ENCODE data around the gene PFKFB2. TPM values are rescaled to one million over a fixed set of nuclear protein-coding genes. Genes with fewer than 3 reads are reported as not detected.

Gene PFKFB2
- total RNA-seq, 2 experiments from 2014 or later, result 1.5 to 1.7 TPM

- POLR2A ChIA-PET, result interaction anchor here (1.2 to 1.5 kb wide), 2 partner anchors 53 to 239 kb away, joined by 3 to 7 read pairs; no protein-coding TSS in a partner anchor
- peaks cover 13% of the 10 kb centered on the region for H3K27me3 Mint-ChIP-seq
- H3K4me3 Mint-ChIP-seq, result no peak overlapping the region
- CTCF ChIA-PET, result interaction anchor here (0.7 to 1.1 kb wide), 3 partner anchors 14 to 307 kb away, joined by 3 to 4 read pairs (median 3); no protein-coding TSS in a partner anchor
- peaks cover 26% of the 10 kb centered on the region for H3K4me1 Mint-ChIP-seq
- peak overlapping the region; percentile 78 for H3K27ac Mint-ChIP-seq
- peak; percentile 31 for DNase-seq
- H3K9me3 Mint-ChIP-seq, result peaks cover 9% of the 10 kb centered on the region
- H3K36me3 Mint-ChIP-seq (ENCODE audit: low read depth), result peaks cover 16% of the 10 kb centered on the region
These were observed 44.8 kb downstream of the PFKFB2 start for GRCh38 chr1:207097871-207098324.

DNA sequence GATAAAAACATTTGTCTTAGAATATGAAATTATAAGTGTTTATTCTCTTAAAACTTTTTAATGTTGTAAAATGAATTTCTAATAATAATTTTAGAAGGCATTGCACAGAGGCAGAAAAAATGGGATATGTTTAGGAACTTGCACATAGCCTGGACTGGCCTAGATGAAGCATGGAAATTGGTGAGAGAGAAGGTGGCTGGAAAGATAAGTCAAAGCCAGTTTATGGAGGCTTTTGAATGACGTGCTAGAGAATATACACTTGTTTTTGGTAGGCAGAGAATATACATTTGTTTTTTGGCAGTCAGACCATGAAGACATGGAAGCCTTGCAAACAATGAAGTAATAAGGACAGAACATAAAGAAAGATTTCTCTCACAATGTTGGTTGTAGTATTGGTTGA, 48.6 kb downstream of the PFKFB2 start:
- Mint-ChIP-seq H3K9me3 (peaks cover 9% of the 10 kb centered on the region), H3K4me1 (peaks cover 15% of the 10 kb centered on the region), H3K4me3 (no peak overlapping the region), H3K27ac (no peak overlapping the region), H3K36me3 (ENCODE audit: low read depth) (peaks cover 13% of the 10 kb centered on the region), H3K27me3 (peaks cover 33% of the 10 kb centered on the region)
- DNase-seq, result no peak
- ChIA-PET CTCF (no interaction called here), POLR2A (no interaction called here)

DNA sequence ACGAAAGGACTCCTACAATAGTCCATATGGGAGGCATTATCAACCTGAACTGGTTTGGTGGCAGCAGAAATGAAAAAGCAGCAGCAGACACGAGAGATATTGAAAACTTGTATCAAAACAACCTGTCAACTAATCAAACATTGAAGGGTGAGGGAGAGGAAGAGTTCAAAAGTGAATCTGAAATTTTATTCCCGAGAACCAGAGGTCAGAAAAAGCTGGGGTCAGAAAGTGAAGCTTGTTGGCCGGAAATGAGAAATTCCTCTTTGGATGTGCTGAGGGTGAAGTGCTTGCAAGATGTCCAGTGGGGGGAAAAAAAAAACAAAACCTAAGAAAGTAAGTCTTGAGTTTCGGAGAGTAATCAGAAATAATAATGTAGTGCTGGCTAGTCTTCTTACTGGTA, 49.1 kb downstream of the PFKFB2 start:
- ChIA-PET CTCF (no interaction called here), POLR2A (no interaction called here)
- peaks cover 14% of the 10 kb centered on the region for H3K4me1 Mint-ChIP-seq
- peaks cover 33% of the 10 kb centered on the region for H3K27me3 Mint-ChIP-seq
- no peak overlapping the region for H3K27ac Mint-ChIP-seq
- H3K4me3 Mint-ChIP-seq, result no peak overlapping the region
- no peak for DNase-seq
- peaks cover 9% of the 10 kb centered on the region for H3K9me3 Mint-ChIP-seq
- H3K36me3 Mint-ChIP-seq (ENCODE audit: low read depth), result peaks cover 13% of the 10 kb centered on the region

DNA sequence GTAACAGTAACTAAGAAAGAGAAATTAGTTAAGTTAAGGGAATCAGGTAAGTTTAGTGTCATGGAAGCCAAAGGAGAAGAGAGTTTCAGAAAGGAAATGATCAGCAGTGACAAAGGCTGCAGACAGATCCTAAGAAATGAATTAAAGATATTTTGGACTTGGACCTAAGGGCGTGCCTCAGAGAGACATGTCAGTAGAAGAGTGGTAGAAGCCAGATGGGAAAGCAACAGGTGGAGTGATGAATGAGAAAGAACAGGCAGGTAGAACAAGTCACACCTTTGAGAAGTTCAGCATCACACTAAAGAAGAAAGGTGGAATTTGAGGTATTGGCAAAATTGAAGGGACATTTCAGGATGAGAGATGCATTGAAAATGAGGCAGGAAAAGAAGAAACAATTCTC, 49.6 kb downstream of the PFKFB2 start:
- ChIA-PET POLR2A (no interaction called here), CTCF (no interaction called here)
- no peak overlapping the region for H3K27ac Mint-ChIP-seq
- no peak overlapping the region for H3K4me3 Mint-ChIP-seq
- peaks cover 11% of the 10 kb centered on the region for H3K36me3 Mint-ChIP-seq (ENCODE audit: low read depth)
- peaks cover 9% of the 10 kb centered on the region for H3K9me3 Mint-ChIP-seq
- DNase-seq, result no peak
- peaks cover 35% of the 10 kb centered on the region for H3K27me3 Mint-ChIP-seq
- H3K4me1 Mint-ChIP-seq, result peaks cover 10% of the 10 kb centered on the region

DNA sequence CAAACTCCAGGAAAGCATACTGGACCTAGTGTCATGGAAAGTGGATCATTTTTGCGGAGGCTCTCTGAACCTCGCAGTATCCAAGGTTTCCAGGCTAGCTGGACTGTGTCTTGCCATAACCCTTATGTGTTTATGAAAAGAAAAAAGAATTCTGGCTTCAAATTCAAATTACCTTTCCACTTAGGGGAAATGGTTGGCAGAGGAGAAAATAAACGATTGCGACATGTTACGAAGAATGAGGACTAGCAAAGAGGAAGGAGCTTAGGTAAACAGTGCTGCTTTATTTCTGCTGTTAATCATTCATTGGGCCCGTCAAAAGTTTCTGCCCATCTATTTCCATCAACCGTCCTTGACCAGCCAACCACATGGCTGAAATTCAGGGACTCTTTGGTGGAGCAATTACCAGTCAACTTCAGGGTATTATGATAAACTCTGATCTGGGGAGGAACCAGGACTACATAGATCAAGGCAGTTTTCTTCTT, 50.9 kb downstream of the PFKFB2 start, which contains the start of gene C4BPA:
TSS of gene C4BPA (plus strand) at position 342 of the 482 bp plus-strand sequence. CDS start 8,793 bp downstream, outside the sequence.
- H3K36me3 Mint-ChIP-seq (ENCODE audit: low read depth), result peaks cover 5% of the 10 kb centered on the region
- DNase-seq, result no peak
- H3K4me1 Mint-ChIP-seq, result peaks cover 3% of the 10 kb centered on the region
- peaks cover 7% of the 10 kb centered on the region for H3K9me3 Mint-ChIP-seq
- CTCF ChIA-PET, result interaction anchor here (1.2 kb wide), 1 partner anchor 20 kb away, joined by 4 read pairs; no protein-coding TSS in a partner anchor
- H3K4me3 Mint-ChIP-seq, result no peak within 1 kb of the TSS
- H3K27ac Mint-ChIP-seq, result no peak within 1 kb of the TSS
- POLR2A ChIA-PET, result no interaction called here
- peaks cover 39% of the 10 kb centered on the region for H3K27me3 Mint-ChIP-seq

DNA sequence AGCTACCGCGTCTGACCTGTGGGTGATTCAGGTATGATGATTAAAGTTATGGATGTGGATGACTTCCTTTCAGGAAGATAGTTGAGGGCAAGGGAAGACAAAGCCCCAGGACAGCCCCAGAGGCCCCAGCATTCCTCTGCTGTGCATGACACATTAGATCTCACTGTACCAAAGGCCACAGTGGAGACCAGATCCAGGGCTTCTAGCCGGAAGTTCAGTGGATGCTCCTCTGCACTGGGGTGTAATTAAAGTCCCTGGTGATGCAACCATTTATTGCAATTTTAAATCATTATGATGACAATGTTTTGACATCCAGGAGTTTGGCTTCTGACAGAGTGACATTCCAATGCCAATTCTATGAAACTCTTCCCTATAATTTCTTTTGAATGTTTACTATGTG, 55.9 kb downstream of the PFKFB2 start:
- no peak for DNase-seq
- CTCF ChIA-PET, result no interaction called here
- H3K27ac Mint-ChIP-seq, result no peak overlapping the region
- H3K4me3 Mint-ChIP-seq, result no peak overlapping the region
- H3K4me1 Mint-ChIP-seq, result no peaks in the 10 kb centered on the region
- H3K36me3 Mint-ChIP-seq (ENCODE audit: low read depth), result no peaks in the 10 kb centered on the region
- POLR2A ChIA-PET, result no interaction called here
- H3K9me3 Mint-ChIP-seq, result no peaks in the 10 kb centered on the region
- peaks cover 45% of the 10 kb centered on the region for H3K27me3 Mint-ChIP-seq

- H3K27ac Mint-ChIP-seq, result no peak overlapping the region
- no peaks in the 10 kb centered on the region for H3K9me3 Mint-ChIP-seq
- no peak for DNase-seq
- peaks cover 35% of the 10 kb centered on the region for H3K27me3 Mint-ChIP-seq
- ChIA-PET POLR2A (no interaction called here), CTCF (no interaction called here)
- H3K4me3 Mint-ChIP-seq, result no peak overlapping the region
- no peaks in the 10 kb centered on the region for H3K36me3 Mint-ChIP-seq (ENCODE audit: low read depth)
- no peaks in the 10 kb centered on the region for H3K4me1 Mint-ChIP-seq
These were observed 59.7 kb downstream of the PFKFB2 start for GRCh38 chr1:207112616-207113296.

DNA sequence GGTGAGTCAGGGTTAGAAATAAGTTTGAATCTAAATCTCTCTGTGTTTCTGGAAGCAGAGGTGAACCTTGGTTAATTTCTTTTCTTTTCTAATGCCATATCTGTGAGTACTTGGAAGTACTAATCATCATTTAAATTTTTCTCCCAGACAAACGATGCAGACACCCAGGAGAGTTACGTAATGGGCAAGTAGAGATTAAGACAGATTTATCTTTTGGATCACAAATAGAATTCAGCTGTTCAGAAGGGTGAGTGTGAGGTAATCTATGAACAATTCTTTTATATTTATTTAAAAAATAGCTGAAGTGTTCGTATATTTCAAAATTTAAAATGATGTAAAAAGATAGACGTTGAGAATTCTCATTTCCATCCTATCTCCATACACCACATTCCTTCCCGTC, 62.2 kb downstream of the PFKFB2 start:
- Mint-ChIP-seq H3K4me3 (no peak overlapping the region), H3K4me1 (no peaks in the 10 kb centered on the region), H3K27me3 (peaks cover 23% of the 10 kb centered on the region), H3K9me3 (no peaks in the 10 kb centered on the region), H3K36me3 (ENCODE audit: low read depth) (no peaks in the 10 kb centered on the region), H3K27ac (no peak overlapping the region)
- DNase-seq, result no peak
- CTCF ChIA-PET, result interaction anchor here (0.5 kb wide), 1 partner anchor 9 kb away, joined by 6 read pairs; no protein-coding TSS in a partner anchor
- POLR2A ChIA-PET, result no interaction called here

GRCh38 chr1:207124389-207124788, 71.3 kb downstream of the PFKFB2 start:
- ChIA-PET CTCF (no interaction called here), POLR2A (no interaction called here)
- Mint-ChIP-seq H3K27ac (no peak overlapping the region), H3K4me1 (no peaks in the 10 kb centered on the region), H3K4me3 (no peak overlapping the region), H3K36me3 (ENCODE audit: low read depth) (peaks cover 8% of the 10 kb centered on the region), H3K27me3 (peaks cover 17% of the 10 kb centered on the region), H3K9me3 (peaks cover 12% of the 10 kb centered on the region)
- DNase-seq, result no peak

GRCh38 chr1:207128336-207128921, 75.4 kb downstream of the PFKFB2 start:
- H3K27ac Mint-ChIP-seq, result no peak overlapping the region
- ChIA-PET POLR2A (no interaction called here), CTCF (no interaction called here)
- no peak for DNase-seq
- peaks cover 15% of the 10 kb centered on the region for H3K27me3 Mint-ChIP-seq
- no peak overlapping the region for H3K4me3 Mint-ChIP-seq
- H3K9me3 Mint-ChIP-seq, result peaks cover 15% of the 10 kb centered on the region
- H3K36me3 Mint-ChIP-seq (ENCODE audit: low read depth), result peaks cover 8% of the 10 kb centered on the region
- H3K4me1 Mint-ChIP-seq, result no peaks in the 10 kb centered on the region

- ChIA-PET POLR2A (no interaction called here), CTCF (interaction anchor here (0.7 kb wide), 1 partner anchor 1576 kb away, joined by 4 read pairs; no protein-coding TSS in a partner anchor)
- DNase-seq, result no peak
- Mint-ChIP-seq H3K27ac (no peak overlapping the region), H3K36me3 (ENCODE audit: low read depth) (peaks cover 8% of the 10 kb centered on the region), H3K4me1 (no peaks in the 10 kb centered on the region), H3K27me3 (peaks cover 15% of the 10 kb centered on the region), H3K9me3 (peaks cover 15% of the 10 kb centered on the region), H3K4me3 (no peak overlapping the region)
These were observed 76.0 kb downstream of the PFKFB2 start for GRCh38 chr1:207129053-207129452.

Measured in activated CD4-positive, alpha-beta memory T cell treated with anti-CD3 and anti-CD28 coated beads, Interleukin-2, amount 10 ng/mL, durations not matched to agents 7 days and 5 days (primary cell).